ENCODE results near the gene RAB17.

Gene RAB17, protein sequence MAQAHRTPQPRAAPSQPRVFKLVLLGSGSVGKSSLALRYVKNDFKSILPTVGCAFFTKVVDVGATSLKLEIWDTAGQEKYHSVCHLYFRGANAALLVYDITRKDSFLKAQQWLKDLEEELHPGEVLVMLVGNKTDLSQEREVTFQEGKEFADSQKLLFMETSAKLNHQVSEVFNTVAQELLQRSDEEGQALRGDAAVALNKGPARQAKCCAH

DNA sequence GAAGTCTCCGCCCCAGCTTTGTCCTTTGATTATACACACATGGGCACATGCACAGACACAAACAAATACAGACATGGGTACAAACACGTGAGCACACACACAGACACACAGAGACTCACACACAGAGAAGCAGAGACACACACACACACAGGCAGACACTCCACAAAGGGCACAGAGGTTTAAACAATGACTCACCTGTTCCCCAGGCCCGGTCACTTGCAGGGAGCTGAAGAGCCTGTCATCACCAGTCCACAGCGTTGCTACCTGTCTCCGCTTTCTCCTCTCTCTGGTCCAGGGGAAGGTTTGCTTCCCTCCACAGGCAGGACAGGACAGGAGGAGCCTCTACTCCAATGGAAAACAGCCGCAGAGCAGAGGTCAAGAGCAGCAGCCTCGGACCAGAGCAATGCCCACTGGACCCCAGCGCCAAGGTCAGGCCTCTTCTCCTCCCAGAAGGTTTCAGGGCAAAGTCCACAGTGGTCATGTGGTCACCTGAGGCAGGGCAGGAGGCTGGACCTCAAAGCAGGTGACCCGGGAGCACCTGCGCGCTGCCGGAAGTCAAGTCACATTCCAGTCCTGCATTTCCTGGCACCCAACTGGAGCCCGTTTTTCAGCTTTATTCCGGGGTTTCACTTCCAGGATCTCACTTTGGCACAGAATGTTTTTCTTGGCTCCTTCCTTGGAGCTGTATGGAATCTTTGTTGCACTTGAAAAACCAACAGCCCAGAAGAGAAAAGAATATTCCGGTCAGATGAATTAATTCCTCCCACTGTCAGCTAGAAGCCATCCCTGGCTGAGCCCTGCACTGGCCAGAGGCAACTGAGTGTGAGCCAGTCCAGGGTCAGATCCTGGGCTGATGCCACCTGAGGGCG, at the start of gene RAB17:
TSS of gene RAB17 (minus strand) at position 463 of the 869 bp plus-strand sequence. CDS start 4,580 bp downstream, outside the sequence.
- peak; percentile 72 for DNase-seq

DNA sequence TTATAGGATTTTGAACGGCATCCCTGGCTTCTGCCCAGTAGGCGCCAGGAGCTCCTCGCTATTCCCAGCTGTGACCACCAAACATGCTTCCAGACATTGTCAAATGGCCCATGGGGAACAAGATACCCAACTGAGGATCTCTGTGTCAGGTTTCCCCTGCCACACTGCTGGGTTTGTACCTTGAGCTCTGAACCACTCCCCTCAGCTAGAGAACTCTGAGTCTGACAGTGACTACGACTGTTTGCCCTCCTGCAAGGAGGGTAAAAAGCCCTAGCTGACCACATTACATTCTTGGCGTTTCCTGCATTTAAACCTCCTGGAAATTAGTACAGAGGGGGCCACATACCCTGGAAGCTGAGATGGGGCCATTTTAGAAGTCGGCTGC, 49.3 kb upstream of the RAB17 start:
- DNase-seq = no peak

DNA sequence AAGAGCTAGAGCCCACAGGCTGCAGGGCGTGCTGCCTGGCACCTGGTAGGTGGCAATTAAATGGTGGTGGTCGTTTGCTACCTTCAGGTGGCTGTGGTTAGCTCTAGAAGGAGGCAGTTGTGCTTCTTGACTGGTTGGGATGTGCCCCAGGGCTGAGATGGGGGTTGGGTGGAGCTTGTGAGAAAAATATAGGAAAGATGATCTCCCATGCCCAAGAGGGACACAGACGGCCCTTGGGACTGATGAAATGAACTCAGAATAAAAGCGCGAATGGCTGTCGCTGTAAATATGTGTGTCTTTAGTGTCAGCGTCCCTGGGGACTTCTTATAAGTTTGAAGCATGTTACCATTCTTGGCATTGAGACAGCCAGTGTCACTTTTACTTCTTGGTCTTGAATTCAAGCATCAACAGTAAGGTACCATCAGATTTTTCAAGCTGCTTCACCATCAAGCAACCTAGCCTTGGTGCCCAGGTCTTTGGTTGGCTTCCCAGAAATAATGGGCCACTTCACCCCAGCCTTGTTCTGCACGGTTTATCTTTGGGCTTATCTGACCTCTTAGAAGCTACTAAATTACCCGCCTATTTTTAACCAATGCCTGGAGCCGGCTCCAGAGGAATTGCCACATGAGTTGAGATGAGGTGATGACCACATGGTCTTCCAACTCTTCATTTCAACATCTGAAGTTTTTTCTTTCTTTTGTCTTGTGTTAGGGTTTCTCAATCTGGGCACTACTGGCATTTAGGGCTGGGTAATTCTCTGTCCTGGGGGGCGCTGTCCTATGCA, 48.7 kb upstream of the RAB17 start:
- DNase-seq = no peak

DNA sequence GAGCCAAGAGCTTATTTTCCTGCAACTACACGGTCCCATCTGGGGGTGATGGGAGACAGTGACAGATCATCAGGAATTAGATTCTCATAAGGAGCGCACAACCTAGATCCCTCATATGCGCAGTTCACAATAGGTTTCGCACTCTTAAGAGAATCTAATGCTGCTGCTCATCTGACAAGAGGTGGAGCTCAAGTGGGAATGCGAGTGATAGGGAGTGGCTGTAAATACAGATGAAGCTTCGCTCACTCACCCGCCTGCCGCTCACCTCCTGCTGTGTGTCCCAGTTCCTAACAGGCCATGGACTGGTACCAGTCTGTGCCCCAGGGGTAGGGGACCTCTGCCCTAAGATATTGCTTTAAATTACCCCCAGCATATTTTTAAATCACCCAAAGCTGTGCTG, 47.6 kb upstream of the RAB17 start:
- no peak for DNase-seq

DNA sequence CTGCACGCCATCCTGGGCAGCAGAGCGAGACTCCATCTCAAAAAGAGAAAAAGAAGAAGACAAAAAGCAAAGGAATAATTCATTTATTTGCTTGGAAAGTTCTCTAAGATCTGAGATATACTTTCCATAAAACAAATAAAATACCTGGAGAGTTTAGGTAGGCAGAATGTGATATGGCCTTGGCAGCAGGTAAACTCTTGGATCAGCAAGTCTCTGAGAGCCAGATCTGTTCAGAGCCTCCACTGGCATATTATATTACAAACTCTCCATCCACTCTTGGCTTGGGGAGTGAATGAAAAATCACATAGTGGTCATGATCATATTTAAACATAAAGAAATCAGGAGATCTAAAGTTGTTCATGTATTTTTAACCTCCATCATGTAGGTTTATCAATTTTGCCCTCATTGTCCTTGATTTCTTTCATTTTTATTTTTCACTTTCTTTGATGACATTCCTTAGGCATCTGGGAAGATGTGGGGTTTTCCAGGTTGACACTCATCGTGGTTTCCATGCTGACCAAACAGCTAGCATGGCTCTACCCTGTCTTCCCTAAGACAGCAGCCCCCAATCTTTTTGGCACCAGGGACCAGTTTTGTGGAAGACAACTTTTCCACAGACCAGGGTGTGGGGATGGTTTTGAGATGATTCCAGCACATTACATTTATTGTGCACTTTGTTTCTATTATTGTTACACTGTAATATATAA, 47.0 kb upstream of the RAB17 start:
- DNase-seq = no peak

DNA sequence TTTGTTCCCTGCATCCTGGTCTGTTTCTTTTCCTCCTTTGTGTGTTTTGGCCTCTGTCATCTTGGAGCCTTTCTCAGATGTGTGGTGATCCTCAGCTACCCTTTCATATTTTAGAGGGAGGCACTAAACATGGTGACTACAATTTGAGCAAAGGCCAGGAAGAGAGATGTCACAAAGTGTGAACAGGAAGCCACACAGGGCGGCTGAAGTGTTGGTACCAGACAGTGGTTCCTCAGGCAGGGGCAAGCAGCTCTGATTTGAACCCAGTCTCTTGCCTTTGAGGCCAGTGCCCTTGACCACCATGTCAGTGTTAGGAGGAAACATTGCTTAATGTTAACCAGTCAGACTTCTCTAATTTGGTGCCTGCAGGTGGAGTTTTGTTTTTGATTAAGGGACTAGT, 46.0 kb upstream of the RAB17 start:
- DNase-seq = no peak

DNA sequence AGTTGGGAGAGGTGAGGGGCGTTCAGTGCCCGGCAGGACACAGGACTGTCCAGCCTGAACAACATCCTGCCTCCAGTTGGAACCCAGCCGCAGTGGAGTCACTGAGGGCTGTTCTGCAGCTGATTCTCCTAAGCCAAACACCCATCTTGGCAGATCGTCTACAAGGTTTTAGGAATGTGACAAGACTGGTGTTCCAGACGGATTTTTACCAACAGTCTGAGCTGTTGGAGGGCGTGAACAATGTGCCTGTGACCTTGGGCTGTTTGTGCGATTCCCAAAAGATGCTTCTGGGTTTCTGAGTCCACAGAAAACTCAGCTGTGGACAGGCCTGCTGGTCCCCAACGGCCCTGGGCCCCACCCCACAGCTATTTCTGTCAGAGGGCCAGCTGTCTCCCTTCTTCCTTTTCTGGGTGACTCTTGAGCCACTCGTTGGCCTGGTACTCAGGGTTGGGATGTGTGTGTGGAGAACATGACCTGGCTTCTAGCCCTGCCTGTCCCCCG, 42.6 kb upstream of the RAB17 start:
- no peak for DNase-seq

DNA sequence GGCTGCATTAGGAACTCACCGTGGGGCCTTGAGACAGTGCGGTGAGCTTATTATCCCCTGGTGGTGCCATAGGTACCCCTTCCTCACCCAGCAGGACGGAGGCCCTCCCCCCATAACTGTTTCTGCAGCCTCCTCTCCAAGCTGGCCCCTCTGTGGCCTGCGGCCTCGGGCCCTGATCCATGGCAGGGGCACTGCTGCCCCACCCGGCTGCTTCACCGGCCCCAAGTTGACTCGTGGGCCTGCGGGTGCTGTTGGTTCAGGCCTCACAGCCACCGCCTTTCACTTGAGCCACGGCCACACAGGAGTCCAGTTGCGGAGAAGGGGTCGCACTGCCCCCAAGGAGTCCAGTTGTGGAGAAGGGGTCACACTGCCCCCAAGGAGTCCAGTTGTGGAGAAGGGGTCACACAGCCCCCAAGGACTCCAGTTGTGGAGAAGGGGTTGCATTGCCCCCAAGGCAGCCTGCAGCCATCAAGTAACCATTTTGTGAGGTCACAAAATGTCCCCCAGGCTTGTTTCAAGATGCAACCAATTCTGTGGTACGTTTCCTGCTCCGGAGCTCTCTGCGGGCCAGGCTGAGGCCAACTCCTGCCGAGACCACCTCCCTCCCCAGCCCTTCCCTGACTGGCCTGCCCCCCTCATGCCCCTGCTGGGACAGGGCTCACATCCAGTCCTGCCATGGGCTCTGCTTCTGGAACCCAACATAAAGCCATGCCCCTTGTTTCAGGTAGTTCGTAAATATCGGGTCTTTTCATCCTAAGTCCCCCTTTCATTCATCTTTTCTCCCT, 41.5 kb upstream of the RAB17 start:
- DNase-seq = no peak

DNA sequence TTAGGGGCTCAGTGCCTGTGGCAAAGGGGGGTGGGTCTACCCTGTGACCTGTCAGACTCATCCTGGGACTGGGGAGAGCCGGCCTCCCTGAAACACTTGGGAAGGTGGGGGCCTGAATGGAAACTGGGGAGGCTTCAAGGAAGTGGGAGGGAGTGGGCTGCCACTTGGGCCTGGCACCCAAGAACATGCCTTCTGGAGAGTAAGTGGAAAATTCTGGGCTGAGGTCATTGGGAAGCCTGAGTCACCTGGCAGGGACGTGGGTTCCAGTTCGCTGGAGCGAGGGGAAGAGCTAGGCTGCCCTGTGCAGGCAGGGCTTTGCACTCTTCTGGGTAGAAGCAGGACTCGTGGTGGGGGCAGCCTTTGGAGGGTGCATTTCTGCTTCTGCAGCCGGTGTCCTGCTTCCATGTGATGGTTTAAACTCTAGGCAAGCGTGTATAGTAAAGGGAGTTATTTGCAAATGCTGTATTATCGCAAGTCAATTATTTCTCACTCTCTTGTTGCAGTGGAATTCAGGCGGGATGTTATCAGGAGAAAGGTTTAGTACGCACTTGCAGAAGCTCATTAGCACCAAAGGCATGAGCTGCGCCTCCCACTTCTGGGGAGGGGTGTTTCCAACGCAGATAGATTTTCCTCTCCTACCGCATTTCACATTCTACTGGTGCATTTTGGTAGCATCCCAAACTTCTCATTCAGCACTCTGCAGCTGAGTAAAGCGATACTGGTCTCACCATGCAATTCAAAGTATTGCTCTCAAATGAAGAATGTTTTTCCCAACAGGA, 40.7 kb upstream of the RAB17 start:
- no peak for DNase-seq

DNA sequence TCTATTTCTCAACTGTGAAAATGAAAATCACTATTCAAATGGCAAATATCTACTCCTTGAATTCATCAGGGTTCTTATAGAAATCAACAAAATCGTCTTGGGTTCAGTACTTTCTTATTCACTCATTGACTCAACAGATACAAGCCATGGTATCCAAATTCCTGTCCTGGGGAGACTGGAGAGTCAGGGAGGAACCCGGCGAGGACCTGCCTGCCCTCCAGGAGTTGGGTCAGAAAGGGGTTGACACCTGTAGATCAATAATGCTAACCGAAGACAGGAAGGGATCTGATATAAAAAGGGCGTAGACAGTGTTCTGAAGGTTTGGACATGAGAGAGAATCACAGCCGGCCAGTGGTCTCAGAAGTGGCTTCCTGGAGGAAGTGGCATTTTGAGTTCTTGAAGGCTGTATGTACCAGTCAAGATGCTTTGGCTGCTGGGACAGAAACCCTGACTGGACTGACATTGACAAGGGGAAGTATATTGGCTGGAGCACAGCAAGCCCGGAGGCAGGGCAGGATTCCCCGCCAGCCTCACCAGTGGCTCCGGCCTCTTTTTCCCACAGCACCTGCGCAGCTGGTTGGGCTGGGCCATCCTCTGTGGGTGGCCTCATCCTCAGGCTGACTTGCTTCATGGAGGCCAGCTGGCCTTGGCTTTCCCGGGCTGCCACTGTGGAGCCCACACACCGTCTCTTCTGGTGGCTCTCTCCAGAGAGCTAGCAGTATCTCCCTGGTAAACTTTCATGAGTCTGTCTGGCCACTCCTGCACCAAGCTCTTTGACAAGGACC, 39.9 kb upstream of the RAB17 start:
- no peak for DNase-seq

DNA sequence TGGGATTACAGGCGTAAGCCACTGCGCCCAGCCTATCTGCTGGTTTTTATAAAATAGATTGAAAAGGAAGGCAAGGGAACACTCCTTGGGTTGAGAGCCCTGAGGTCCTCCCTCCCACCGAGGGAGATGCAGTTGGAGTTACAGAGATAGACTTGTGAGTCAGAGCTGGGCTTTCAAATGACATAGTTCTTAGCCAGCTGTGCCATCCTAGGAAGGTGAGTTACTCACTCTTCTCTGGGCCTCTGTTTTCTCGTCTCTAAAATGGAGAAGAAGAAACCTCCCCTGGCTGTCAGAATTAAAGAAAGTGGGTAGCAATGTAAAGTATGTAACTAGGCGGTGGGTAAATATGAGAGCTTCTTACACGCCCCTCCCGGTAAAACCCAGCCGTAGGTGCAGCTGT, 39.2 kb upstream of the RAB17 start:
- no peak for DNase-seq

DNA sequence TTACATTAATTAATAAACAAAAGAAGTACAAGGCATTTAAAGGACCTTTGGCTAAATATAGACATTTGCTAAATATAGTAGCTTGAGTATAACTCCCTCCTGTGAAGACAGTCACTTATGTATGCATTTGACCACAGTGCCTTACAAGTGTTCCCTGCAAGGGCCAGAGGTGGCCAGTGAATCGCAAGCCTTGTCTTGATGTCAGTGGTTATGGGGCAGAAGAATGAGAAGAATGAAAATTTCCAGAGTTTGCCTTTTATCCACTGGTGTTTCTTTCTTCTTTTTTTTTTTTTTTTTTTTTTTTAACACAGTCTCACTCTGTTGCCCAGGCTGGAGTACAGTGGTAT, 38.6 kb upstream of the RAB17 start:
- no peak for DNase-seq

DNA sequence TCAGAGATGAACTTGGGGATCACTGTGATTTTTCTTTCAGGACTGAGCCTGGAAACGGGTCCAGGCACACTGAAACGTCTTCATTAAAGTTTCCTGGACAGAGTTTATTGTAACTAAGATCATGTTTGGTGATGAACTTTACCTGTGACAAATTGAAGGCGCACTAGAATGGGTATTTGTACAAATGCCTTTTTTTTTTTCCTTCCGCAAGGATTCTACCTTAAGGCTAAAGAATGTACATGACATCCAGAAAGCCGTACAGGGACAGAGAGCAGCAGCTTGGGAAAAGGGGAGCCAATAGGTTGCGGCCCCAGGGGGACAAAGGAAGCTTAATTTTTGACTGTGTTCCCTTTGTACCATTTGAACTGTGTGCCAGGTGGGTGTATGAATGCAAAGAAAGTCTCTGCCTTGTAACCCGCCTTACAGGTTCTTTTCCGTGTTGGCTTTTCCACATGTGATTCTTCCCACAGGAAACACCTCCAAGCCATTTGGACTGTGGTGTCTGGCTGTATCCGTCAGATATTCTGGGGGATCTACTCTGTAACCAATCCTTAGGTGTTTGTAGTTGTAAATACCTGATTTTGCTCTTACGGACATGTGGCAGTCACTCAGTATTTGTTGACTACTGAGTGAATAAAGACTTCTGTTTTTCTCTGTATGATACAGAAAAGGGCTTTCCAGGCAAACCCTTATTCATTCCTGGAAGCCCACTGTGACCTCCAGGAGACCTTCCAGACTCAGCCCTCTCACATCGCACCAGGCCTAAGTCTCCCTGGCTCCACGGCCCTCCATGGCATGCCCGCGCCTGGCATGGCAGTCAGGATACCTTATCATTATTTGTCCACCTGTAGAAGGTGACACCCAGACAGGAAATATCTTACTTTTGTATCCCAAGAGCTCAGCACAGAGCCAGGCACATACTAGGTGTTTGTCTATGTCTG, 38.0 kb upstream of the RAB17 start:
- DNase-seq = no peak

DNA sequence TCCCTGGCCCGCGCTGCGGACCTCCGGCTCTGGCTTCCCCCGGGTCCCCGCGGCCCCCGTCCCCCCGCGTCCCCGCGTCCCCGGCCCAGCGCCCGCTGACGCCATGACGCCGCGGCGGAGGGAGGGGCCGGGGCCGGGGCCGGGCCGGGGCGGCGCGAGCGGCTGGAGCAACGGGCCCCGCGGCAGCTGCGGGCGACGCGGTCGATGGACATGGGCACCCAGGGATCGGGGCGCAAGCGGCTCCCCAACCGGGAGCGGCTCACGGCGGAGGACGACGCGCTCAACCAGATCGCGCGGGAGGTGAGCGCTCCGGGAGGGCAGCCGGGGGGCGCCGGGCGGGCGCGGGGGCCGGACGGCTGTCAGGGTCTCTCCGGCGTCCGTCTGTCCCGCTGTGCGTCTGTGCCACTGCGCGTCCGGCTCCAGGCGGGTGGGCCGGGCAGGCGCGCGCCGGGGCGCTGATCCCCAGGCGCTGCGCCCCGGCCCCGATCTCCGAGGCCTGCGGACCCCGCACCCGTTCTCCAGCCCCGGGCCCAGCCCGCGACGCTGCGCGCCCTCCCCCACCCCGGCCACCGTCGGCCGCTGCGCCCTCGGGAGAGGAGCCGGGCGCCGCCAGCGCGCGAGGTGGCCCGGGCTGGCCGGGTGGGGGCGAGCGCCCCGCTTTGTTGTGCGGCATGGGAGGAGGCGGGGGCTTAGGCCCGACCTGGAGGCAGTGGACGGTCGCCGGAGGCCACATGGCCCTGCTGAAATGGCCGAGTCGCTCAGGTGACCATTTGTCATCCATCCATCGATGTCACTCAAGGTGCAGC, 37.1 kb upstream of the RAB17 start, which contains the start of gene LRRFIP1:
TSS of gene LRRFIP1 (plus strand) at position 147 of the 806 bp plus-strand sequence. CDS start at position 205, 58 bp downstream.
- no peak for DNase-seq

DNA sequence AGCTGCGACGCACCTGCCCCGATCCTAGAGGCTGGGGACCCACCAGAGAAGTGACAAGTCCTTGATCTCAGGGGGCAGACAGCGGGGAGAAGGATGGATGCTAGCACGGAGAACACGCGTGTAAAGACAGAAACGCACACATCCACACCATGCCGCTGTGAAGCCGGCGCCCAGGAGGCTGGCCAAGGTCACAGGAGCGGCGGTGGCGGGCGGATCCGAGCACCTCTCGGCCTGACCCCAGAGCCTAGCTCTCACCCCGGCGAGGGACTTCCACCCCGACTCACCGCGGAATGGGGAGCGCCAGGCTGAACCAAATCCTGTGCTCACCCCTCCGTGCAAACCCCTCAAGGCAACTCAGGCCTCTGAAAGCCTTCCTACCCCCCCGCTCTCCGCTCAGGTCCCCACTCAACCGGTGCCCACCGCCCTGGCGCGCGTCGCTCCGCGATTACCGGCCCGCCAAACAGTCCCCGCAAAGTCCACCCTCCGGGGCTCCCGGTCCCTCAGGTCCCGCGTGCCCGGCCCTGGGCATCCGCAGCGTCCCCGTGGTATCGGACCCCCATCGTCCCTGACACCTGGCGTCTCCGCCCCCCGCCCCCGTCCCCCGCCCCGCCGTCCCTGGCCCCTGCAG, 36.4 kb upstream of the RAB17 start:
- DNase-seq = no peak

DNA sequence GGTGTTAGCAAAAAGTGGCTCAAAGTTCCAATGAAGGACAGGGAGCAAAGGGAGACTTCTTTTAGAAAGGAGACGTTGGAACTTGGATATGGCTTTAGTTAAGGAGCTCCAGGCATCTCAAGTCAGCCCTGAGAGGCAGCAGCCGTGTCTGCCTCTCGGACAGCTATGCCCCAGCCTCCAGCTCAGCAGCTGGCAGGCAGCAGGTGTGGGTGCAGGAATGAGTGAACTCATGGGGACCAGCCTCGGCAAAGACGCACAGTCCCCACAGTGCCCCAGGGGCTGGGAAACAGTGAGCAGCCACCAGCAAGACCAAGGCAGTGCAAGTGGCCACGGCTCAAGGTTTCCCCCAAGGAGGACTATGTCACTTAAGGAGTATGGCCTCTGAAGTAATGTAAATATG, 35.2 kb upstream of the RAB17 start:
- DNase-seq = no peak

DNA sequence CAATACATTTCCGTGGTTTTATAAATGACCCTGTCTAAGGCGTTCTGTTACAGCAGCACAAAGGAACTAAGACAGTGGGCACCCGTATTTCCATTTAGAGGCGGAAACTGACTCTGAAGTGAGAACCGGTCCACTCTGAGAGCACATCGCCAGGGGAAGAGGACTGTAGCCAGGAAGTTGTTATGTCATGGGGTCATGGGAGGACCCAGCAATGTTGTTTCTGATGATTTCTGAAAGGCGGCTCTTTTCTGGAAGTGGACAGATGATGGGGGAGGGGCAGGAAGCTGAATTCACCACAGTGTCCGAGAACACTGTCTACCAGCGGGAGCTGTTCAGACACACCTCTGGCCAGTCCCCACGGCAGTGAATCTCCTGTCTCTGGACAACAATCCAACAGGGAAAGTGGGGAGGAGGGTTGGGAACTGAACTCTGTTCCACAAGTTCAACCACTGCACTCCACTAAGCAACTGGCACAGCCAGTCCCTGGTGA, 34.7 kb upstream of the RAB17 start:
- no peak for DNase-seq

DNA sequence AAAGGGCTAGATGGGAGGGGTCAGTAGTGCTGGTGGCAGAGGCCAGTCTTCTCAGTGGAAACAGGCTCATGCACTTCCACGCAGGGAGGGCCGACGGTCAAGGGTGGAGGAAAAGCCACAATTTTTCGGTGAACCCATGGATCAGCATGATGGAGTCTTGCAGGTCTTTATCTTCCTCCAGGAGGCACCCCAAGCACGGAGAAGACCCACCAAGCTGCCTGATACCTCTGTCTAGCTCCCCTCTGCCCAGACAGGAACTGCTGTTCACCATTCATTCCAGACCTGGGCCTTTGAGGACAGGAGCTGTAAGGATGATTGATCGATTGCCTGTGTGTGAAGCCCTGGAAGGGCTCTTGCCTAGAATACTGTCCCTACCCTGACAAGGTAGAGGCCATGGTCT, 34.0 kb upstream of the RAB17 start:
- no peak for DNase-seq
